ENCODE measurements around the gene GABBR2. TPM values are rescaled to one million over a fixed set of nuclear protein-coding genes. Genes with fewer than 3 reads are reported as not detected.

GABBR2 gene
- total and polyA plus RNA-seq, 2 donors (not counting 1 experiment from before 2014, with no cell fraction given) = 0.03 TPM; not detected in 1

DNA sequence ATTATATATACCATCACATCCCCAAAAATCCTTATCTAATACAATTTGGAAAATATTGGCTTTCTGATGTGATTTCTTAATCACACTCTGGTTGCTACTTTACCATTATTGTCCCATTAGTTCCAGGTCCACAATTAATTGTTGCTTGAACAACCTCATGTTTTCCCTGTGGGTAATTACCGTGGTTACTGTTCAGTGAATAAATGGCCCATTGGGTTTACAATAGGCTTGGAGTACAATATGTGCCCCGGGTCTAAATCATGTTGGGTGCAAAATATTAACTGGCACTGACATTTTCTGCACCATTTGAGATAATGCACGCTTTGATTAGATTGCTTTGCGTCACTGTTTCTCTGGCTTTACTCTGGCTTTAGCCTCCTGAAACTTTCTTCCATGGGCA lies 163.7 kb downstream of the GABBR2 start:
- H4K20me1 ChIP-seq (ENCODE audit: control insufficient read depth, insufficient read depth, low read length, poor library complexity, severe bottlenecking) = no peaks in the 10 kb centered on the region
- no peaks in the 10 kb centered on the region for H3K79me2 ChIP-seq (ENCODE audit: control insufficient read depth, insufficient read depth, low read length)
- no peaks in the 10 kb centered on the region for H3K9me3 ChIP-seq (ENCODE audit: control extremely low read depth in 1 of 3, control insufficient read depth in 2 of 3, insufficient read depth in 1 of 3, low read length in 2 of 3)
- Mint-ChIP-seq H3K9me3 (ENCODE audit: insufficient read depth) (no peaks in the 10 kb centered on the region), H3K4me3 (no peak overlapping the region), H3K27me3 (no peaks in the 10 kb centered on the region), H3K4me1 (no peaks in the 10 kb centered on the region), H3K27ac (no peak overlapping the region)
- H3K27me3 ChIP-seq (replicated peaks in 1 of 4; ENCODE audit: control extremely low read depth in 1 of 4, control insufficient read depth in 3 of 4, insufficient read depth in 4 of 4, low read length in 3 of 4) = peaks cover 0 to 4% (median 0%) of the 10 kb centered on the region in 4 experiments
- no peak overlapping the region for H3K4me3 ChIP-seq (ENCODE audit: control extremely low read depth in 1 of 5, extremely low read depth in 1 of 5, insufficient read depth in 1 of 5, low read depth in 2 of 5, low read length in 4 of 5)
- no peak overlapping the region for H3K4me2 ChIP-seq (replicated peaks; ENCODE audit: low read depth, low read length, poor library complexity, severe bottlenecking)
- no peak overlapping the region for H3K9ac ChIP-seq (ENCODE audit: low read length)
- TF ChIP-seq, protein P1, sequence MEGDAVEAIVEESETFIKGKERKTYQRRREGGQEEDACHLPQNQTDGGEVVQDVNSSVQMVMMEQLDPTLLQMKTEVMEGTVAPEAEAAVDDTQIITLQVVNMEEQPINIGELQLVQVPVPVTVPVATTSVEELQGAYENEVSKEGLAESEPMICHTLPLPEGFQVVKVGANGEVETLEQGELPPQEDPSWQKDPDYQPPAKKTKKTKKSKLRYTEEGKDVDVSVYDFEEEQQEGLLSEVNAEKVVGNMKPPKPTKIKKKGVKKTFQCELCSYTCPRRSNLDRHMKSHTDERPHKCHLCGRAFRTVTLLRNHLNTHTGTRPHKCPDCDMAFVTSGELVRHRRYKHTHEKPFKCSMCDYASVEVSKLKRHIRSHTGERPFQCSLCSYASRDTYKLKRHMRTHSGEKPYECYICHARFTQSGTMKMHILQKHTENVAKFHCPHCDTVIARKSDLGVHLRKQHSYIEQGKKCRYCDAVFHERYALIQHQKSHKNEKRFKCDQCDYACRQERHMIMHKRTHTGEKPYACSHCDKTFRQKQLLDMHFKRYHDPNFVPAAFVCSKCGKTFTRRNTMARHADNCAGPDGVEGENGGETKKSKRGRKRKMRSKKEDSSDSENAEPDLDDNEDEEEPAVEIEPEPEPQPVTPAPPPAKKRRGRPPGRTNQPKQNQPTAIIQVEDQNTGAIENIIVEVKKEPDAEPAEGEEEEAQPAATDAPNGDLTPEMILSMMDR (IDR thresholded peaks at IDR 0.05) = no peak
- TF ChIP-seq EZH2 (IDR thresholded peaks at IDR 0.05; ENCODE audit: borderline replicate concordance, insufficient read depth, low read depth, low read length, poor library complexity, severe bottlenecking) = no peak
- intact Hi-C loops (cut with micrococcal nuclease) = no loop called here
- H2AFZ ChIP-seq (ENCODE audit: insufficient read depth, low read depth, low read length, poor library complexity, severe bottlenecking) = no peak overlapping the region
- ChIA-PET POLR2A (no interaction called here), CTCF (no interaction called here)
- H3K36me3 ChIP-seq (replicated peaks in 1 of 2; ENCODE audit: control extremely low read depth in 1 of 2, control insufficient read depth in 1 of 2, extremely low read depth in 1 of 2, insufficient read depth in 2 of 2, low read length in 1 of 2) = no peaks in the 10 kb centered on the region
- H3K4me1 ChIP-seq (ENCODE audit: control insufficient read depth in 2 of 2, insufficient read depth in 2 of 2, low read length in 2 of 2) = no peaks in the 10 kb centered on the region
- DNase-seq = no peak
- ATAC-seq (ENCODE audit: low read depth) = no peak
- H3K27ac ChIP-seq (ENCODE audit: low read length in 2 of 2) = no peak overlapping the region
- 82% methylated on average over 3 of the region's 4 CpGs for WGBS (ENCODE audit: insufficient coverage)

DNA sequence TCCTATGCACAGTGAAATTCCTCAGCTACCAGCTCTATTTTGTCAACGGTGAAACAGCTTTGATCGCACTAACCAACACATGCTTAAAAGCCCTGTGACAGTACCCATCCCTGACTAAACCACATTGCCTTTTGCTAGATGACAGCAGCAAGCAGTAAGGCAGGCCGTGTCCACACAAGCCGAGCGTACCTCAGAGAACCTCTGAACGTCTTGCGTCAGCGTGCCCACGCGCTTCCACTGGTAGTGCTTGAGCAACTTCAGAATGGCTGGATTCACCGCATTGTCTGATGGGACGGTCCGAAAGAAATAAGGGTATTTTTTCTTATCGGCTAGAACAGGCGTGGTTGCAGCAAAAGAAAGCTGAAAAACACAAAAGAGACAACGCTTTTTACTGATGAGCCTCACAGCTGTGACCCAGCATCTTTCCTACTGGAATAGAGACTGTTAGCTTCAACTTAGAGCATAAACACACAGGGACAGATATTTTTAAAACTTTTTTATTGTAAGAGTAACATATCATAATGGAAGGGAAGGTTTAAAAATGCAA lies 167.0 kb downstream of the GABBR2 start:
- Mint-ChIP-seq H3K27me3 (no peaks in the 10 kb centered on the region), H3K9me3 (ENCODE audit: insufficient read depth) (no peaks in the 10 kb centered on the region), H3K27ac (no peak overlapping the region), H3K4me3 (no peak overlapping the region), H3K4me1 (no peaks in the 10 kb centered on the region)
- no peaks in the 10 kb centered on the region for H3K36me3 ChIP-seq (replicated peaks in 1 of 2; ENCODE audit: control extremely low read depth in 1 of 2, control insufficient read depth in 1 of 2, extremely low read depth in 1 of 2, insufficient read depth in 2 of 2, low read length in 1 of 2)
- 97% methylated on average over 15 of the region's 16 CpGs for WGBS (ENCODE audit: insufficient coverage)
- H3K4me2 ChIP-seq (replicated peaks; ENCODE audit: low read depth, low read length, poor library complexity, severe bottlenecking) = no peak overlapping the region
- no peaks in the 10 kb centered on the region for H3K4me1 ChIP-seq (ENCODE audit: control insufficient read depth in 2 of 2, insufficient read depth in 2 of 2, low read length in 2 of 2)
- peaks cover 0 to 5% (median 0%) of the 10 kb centered on the region in 4 experiments for H3K27me3 ChIP-seq (replicated peaks in 1 of 4; ENCODE audit: control extremely low read depth in 1 of 4, control insufficient read depth in 3 of 4, insufficient read depth in 4 of 4, low read length in 3 of 4)
- no peak overlapping the region for H3K4me3 ChIP-seq (ENCODE audit: control extremely low read depth in 1 of 5, extremely low read depth in 1 of 5, insufficient read depth in 1 of 5, low read depth in 2 of 5, low read length in 4 of 5)
- POLR2A ChIA-PET = no interaction called here
- no peaks in the 10 kb centered on the region for H4K20me1 ChIP-seq (ENCODE audit: control insufficient read depth, insufficient read depth, low read length, poor library complexity, severe bottlenecking)
- no peak overlapping the region for H3K27ac ChIP-seq (ENCODE audit: low read length in 2 of 2)
- H3K79me2 ChIP-seq (ENCODE audit: control insufficient read depth, insufficient read depth, low read length) = no peaks in the 10 kb centered on the region
- H2AFZ ChIP-seq (ENCODE audit: insufficient read depth, low read depth, low read length, poor library complexity, severe bottlenecking) = no peak overlapping the region
- no peak overlapping the region for H3K9ac ChIP-seq (ENCODE audit: low read length)
- intact Hi-C loops (cut with micrococcal nuclease) = no loop called here
- DNase-seq (no peak), ATAC-seq (ENCODE audit: low read depth) (no peak)
- no peak for TF ChIP-seq EZH2 (IDR thresholded peaks at IDR 0.05; ENCODE audit: borderline replicate concordance, insufficient read depth, low read depth, low read length, poor library complexity, severe bottlenecking)
- TF ChIP-seq, protein P1 (IDR thresholded peaks at IDR 0.05) = no peak
- peaks cover 0 to 3% (median 0%) of the 10 kb centered on the region in 3 donors for H3K9me3 ChIP-seq (ENCODE audit: control extremely low read depth in 1 of 3, control insufficient read depth in 2 of 3, insufficient read depth in 1 of 3, low read length in 2 of 3)
- CTCF ChIA-PET = no interaction called here

Data from B cell (primary cell).